HepG2 (cell line): Measurements from ENCODE around the gene TMEM184B. TPM values are rescaled to one million over a fixed set of nuclear protein-coding genes. Genes with fewer than 3 reads are reported as not detected.
A peak's percentile ranks its signal among the peaks of the same experiment; 100 is the strongest.

Experiments used
- ASH2L ChIP-seq: fragments of 300-600, 200-600 bp; sonication (generic); IDR thresholded peaks from 2 replicates; pipeline ENCODE4 v1.7.0; 2017; ENCODE audit warnings: low read depth, mild to moderate bottlenecking, moderate library complexity, mixed read lengths, low read length; ENCODE audit not compliant: insufficient read length
- BRD4 ChIP-seq: sonication (generic); formaldehyde crosslinking; IDR thresholded peaks from 2 replicates; pipeline ENCODE4 v1.4.0; 2020; ENCODE audit warnings: missing genetic modification reagents
- CREB1 ChIP-seq, 2 experiments: fragments of 450-650 bp in 1 of 2; IDR thresholded peaks; 2 replicates each; pipeline ENCODE4 v1.6.1; 2016 to 2017; ENCODE audit warnings: control low read depth in 1 of 2, mild to moderate bottlenecking in 1 of 2, missing compliant biosample characterization in 1 of 2, missing genetic modification characterization in 1 of 2
- HMGA1 ChIP-seq: sonication (generic); formaldehyde crosslinking; conservative IDR thresholded peaks from 2 replicates; pipeline ENCODE4 v1.4.0; 2020; ENCODE audit warnings: missing genetic modification reagents
- IKZF4 ChIP-seq: sonication (generic); formaldehyde crosslinking; IDR thresholded peaks from 2 replicates; pipeline ENCODE4 v1.5.1; 2020; ENCODE audit warnings: borderline replicate concordance, mild to moderate bottlenecking, low read depth, missing genetic modification reagents; ENCODE audit errors: not compliant biosample characterization
- LCORL ChIP-seq, 2 experiments: fragments of 450-650 bp in 1 of 2; sonication (generic) in 1 of 2; formaldehyde crosslinking in 1 of 2; IDR thresholded peaks; 2 replicates each; pipeline versions ENCODE4 v1.5.0 to v1.6.1; 2017 to 2020; ENCODE audit warnings: antibody characterized with exemption in 1 of 2, missing genetic modification reagents in 1 of 2
- MED8 ChIP-seq: sonication (generic); formaldehyde crosslinking; IDR thresholded peaks from 2 replicates; pipeline ENCODE4 v1.8.1; 2023; ENCODE audit warnings: mild to moderate bottlenecking, missing genetic modification reagents; ENCODE audit not compliant: insufficient replicate concordance
- MEF2D ChIP-seq: sonication (generic); formaldehyde crosslinking; IDR thresholded peaks from 2 replicates; pipeline ENCODE4 v1.5.1; 2020; ENCODE audit warnings: mild to moderate bottlenecking, missing genetic modification reagents
- MTF1 ChIP-seq: sonication (generic); formaldehyde crosslinking; IDR thresholded peaks from 2 replicates; pipeline ENCODE4 v1.5.0; 2020; ENCODE audit warnings: missing genetic modification reagents
- MXI1 ChIP-seq: IDR thresholded peaks from 3 replicates; pipeline ENCODE4 v1.6.1; 2012; ENCODE audit warnings: low read depth, low read length, inconsistent platforms, borderline replicate concordance
- REPIN1 ChIP-seq: sonication (generic); formaldehyde crosslinking; IDR thresholded peaks from 2 replicates; pipeline ENCODE4 v1.8.0; 2022; ENCODE audit warnings: missing genetic modification reagents, low read depth, mild to moderate bottlenecking, borderline replicate concordance
- SP4 ChIP-seq: sonication (generic); formaldehyde crosslinking; IDR thresholded peaks from 2 replicates; pipeline ENCODE4 v1.8.1; 2023; ENCODE audit warnings: mild to moderate bottlenecking, missing genetic modification reagents
- TBX2 ChIP-seq: sonication (generic); formaldehyde crosslinking; IDR thresholded peaks from 2 replicates; pipeline ENCODE4 v1.5.0; 2020; ENCODE audit warnings: missing genetic modification reagents, mild to moderate bottlenecking, borderline replicate concordance
- TEAD3 ChIP-seq: optimal IDR thresholded peaks from 2 replicates; pipeline ENCODE3; 2016; ENCODE audit warnings: borderline replicate concordance
- U2AF2 ChIP-seq: fragments of 200-400 bp; formaldehyde crosslinking; IDR thresholded peaks from 2 replicates; pipeline ENCODE4 v1.6.1; 2017; ENCODE audit warnings: low read depth, mild to moderate bottlenecking, low read length
- ZBTB42 ChIP-seq: sonication (generic); formaldehyde crosslinking; IDR thresholded peaks from 2 replicates; pipeline ENCODE4 v1.5.0; 2020; ENCODE audit warnings: mild to moderate bottlenecking, missing genetic modification reagents
- ZNF143 ChIP-seq: sonication (generic); formaldehyde crosslinking; IDR thresholded peaks from 2 replicates; pipeline ENCODE4 v1.4.0; 2020; ENCODE audit warnings: missing genetic modification reagents
- ZNF260 ChIP-seq: sonication (generic); formaldehyde crosslinking; IDR thresholded peaks from 2 replicates; pipeline ENCODE4 v1.4.0; 2020; ENCODE audit warnings: missing genetic modification reagents, low read depth, mild to moderate bottlenecking, borderline replicate concordance
- polyA plus RNA-seq, 8 experiments: library from polyadenylated mRNA; depleted of rRNA in 3 of 8; stranded (reverse) in 7 of 8; unstranded in 1 of 8; fragments of >200 nt; fragmentation: Illumina TruSeq in 4 of 8; extraction: Trizol in 4 of 8; gene quantifications; 2 replicates each; pipeline versions ENCODE4 v1.2.1 to v1.2.3, GENCODE V29; 2011 to 2016; ENCODE audit warnings: low read depth in 4 of 8, missing spikeins in 1 of 8, mixed read lengths in 1 of 8; ENCODE audit not compliant: insufficient read depth in 1 of 8
- total RNA-seq, 5 experiments: library from RNA; depleted of rRNA; stranded (reverse); fragments of >200 nt; fragmentation: Illumina TruSeq; extraction: Trizol; gene quantifications; 2 replicates each; pipeline ENCODE4 v1.2.3, GENCODE V29; 2016; ENCODE audit warnings: low read depth in 1 of 5
- TF ChIP-seq, protein P1 (sequence below): sonication (generic); formaldehyde crosslinking; IDR thresholded peaks from 2 replicates; pipeline ENCODE4 v1.4.0; 2020; ENCODE audit warnings: low read depth, mild to moderate bottlenecking, missing genetic modification reagents
- TF ChIP-seq, protein P2 (sequence below): sonication (generic); formaldehyde crosslinking; IDR thresholded peaks from 2 replicates; pipeline ENCODE4 v1.4.0; 2020; ENCODE audit warnings: missing genetic modification reagents
- TF ChIP-seq, protein P3 (sequence below): sonication (generic); formaldehyde crosslinking; IDR thresholded peaks from 2 replicates; pipeline ENCODE4 v1.5.0; 2020; ENCODE audit warnings: mild to moderate bottlenecking, missing genetic modification reagents

The TMEM184B gene
- total and polyA plus RNA-seq, 2 of the 13 experiments (the other 11 are each of a cell fraction or from before 2014, with no cell fraction given), result 15.9 to 16.0 TPM

DNA sequence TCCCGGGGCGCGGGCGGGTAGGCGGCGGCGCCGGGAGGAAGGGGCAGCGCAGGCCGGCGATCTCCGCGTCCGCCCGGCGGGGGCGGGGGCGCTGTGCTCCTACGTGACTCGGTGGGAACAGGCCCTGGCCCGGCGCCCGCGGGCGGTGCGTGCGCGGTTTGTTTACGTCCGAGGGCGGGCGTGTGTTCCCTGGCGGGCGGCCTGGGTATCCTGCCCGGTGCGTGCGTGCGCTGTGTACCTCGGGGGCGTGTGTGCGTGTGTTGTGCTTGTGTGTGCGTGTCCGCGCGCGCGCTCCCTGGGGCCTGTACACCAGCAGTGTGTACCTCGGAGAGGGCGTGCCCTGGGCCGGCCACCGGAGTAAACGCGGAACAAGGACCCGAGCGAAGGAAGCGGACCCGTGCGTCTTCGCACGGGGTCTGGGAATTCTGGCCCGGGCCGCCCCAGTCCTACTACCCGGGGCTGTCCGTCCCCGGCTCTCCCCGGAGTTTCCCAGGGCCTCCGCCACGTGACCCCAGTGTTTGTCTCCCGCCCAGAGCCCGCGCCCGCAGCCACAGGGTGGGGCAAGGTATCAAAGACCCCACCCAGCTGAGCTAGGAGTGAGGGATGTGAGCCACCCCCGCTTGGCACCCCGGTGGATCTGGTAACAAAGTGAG lies 70.2 kb downstream of the TMEM184B start (continued):
- TF ChIP-seq MTF1 (CRISPR knock-in tag), result no peak
- TF ChIP-seq BRD4, result no peak; the same call in 1 of the 2 replicates
- TF ChIP-seq HMGA1, result no peak
- TF ChIP-seq ZNF260 (CRISPR knock-in tag), result no peak
- TF ChIP-seq MEF2D (CRISPR knock-in tag), result peak; percentile 12; the same call in 1 of the 2 replicates
- TF ChIP-seq IKZF4 (CRISPR knock-in tag), result no peak
- TF ChIP-seq MED8 (CRISPR knock-in tag), result peak; percentile 18
- no peak for TF ChIP-seq U2AF2
- TF ChIP-seq, protein P1, sequence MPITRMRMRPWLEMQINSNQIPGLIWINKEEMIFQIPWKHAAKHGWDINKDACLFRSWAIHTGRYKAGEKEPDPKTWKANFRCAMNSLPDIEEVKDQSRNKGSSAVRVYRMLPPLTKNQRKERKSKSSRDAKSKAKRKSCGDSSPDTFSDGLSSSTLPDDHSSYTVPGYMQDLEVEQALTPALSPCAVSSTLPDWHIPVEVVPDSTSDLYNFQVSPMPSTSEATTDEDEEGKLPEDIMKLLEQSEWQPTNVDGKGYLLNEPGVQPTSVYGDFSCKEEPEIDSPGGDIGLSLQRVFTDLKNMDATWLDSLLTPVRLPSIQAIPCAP (CRISPR knock-in tag), result no peak
- TF ChIP-seq ASH2L, result peak; percentile 15
- TF ChIP-seq TBX2 (CRISPR knock-in tag), result 0 out of 2 replicates have a peak, but pooled peaks have one; percentile 58
- TF ChIP-seq, protein P2, sequence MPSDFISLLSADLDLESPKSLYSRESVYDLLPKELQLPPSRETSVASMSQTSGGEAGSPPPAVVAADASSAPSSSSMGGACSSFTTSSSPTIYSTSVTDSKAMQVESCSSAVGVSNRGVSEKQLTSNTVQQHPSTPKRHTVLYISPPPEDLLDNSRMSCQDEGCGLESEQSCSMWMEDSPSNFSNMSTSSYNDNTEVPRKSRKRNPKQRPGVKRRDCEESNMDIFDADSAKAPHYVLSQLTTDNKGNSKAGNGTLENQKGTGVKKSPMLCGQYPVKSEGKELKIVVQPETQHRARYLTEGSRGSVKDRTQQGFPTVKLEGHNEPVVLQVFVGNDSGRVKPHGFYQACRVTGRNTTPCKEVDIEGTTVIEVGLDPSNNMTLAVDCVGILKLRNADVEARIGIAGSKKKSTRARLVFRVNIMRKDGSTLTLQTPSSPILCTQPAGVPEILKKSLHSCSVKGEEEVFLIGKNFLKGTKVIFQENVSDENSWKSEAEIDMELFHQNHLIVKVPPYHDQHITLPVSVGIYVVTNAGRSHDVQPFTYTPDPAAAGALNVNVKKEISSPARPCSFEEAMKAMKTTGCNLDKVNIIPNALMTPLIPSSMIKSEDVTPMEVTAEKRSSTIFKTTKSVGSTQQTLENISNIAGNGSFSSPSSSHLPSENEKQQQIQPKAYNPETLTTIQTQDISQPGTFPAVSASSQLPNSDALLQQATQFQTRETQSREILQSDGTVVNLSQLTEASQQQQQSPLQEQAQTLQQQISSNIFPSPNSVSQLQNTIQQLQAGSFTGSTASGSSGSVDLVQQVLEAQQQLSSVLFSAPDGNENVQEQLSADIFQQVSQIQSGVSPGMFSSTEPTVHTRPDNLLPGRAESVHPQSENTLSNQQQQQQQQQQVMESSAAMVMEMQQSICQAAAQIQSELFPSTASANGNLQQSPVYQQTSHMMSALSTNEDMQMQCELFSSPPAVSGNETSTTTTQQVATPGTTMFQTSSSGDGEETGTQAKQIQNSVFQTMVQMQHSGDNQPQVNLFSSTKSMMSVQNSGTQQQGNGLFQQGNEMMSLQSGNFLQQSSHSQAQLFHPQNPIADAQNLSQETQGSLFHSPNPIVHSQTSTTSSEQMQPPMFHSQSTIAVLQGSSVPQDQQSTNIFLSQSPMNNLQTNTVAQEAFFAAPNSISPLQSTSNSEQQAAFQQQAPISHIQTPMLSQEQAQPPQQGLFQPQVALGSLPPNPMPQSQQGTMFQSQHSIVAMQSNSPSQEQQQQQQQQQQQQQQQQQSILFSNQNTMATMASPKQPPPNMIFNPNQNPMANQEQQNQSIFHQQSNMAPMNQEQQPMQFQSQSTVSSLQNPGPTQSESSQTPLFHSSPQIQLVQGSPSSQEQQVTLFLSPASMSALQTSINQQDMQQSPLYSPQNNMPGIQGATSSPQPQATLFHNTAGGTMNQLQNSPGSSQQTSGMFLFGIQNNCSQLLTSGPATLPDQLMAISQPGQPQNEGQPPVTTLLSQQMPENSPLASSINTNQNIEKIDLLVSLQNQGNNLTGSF (CRISPR knock-in tag), result no peak
- no peak for TF ChIP-seq LCORL (IDR thresholded peaks at IDR 0.05)
- TF ChIP-seq LCORL (CRISPR knock-in tag; IDR thresholded peaks at IDR 0.05), result peak; percentile 45
- TF ChIP-seq CREB1 (IDR thresholded peaks at IDR 0.05), result 0 out of 2 replicates have a peak, but pooled peaks have one; percentile 7
- no peak for TF ChIP-seq CREB1 (CRISPR knock-in tag; IDR thresholded peaks at IDR 0.05)
- TF ChIP-seq, protein P3, sequence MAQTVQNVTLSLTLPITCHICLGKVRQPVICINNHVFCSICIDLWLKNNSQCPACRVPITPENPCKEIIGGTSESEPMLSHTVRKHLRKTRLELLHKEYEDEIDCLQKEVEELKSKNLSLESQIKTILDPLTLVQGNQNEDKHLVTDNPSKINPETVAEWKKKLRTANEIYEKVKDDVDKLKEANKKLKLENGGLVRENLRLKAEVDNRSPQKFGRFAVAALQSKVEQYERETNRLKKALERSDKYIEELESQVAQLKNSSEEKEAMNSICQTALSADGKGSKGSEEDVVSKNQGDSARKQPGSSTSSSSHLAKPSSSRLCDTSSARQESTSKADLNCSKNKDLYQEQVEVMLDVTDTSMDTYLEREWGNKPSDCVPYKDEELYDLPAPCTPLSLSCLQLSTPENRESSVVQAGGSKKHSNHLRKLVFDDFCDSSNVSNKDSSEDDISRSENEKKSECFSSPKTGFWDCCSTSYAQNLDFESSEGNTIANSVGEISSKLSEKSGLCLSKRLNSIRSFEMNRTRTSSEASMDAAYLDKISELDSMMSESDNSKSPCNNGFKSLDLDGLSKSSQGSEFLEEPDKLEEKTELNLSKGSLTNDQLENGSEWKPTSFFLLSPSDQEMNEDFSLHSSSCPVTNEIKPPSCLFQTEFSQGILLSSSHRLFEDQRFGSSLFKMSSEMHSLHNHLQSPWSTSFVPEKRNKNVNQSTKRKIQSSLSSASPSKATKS (CRISPR knock-in tag), result no peak
- no peak for TF ChIP-seq TEAD3 (CRISPR knock-in tag)
- peak; percentile 91; the same call in 2 of the 3 replicates for TF ChIP-seq MXI1
- 0 out of 2 replicates have a peak, but pooled peaks have one; percentile 19 for TF ChIP-seq REPIN1 (CRISPR knock-in tag)
- peak; percentile 61; the same call in 1 of the 2 replicates for TF ChIP-seq SP4 (CRISPR knock-in tag)
- TF ChIP-seq ZNF143 (CRISPR knock-in tag), result 0 out of 2 replicates have a peak, but pooled peaks have one; percentile 17
- no peak for TF ChIP-seq ZBTB42
